Prostate gland (tissue), 2 donors: ENCODE data around the gene KCNT2.

Source experiments
- CTCF ChIP-seq, 4 experiments: fragments of 200-600 bp in 2 of 4; fragments of 450-650 bp in 2 of 4; sonication (generic) in 2 of 4; IDR thresholded peaks; 1 replicate in 3 of 4; 2 replicates in 1 of 4; pipeline ENCODE4 v1.5.1; 2016 to 2019; ENCODE audit warnings: antibody characterized with exemption in 4 of 4, mild to moderate bottlenecking in 2 of 4, moderate library complexity in 2 of 4
- POLR2A ChIP-seq: fragments of 450-650 bp; IDR thresholded peaks from one replicate; pipeline ENCODE4 v1.6.1; 2016; ENCODE audit warnings: antibody characterized with exemption, mild to moderate bottlenecking

GRCh38 chr1:196531737-196532524 is 76.3 kb downstream of the KCNT2 start:
- TF ChIP-seq POLR2A, result no peak
- TF ChIP-seq CTCF (IDR thresholded peaks at IDR 0.05), result no peak
